Nephron progenitor cell (in vitro differentiated cells): ENCODE measurements around the gene KIF16B.

ENCODE experiments used
- DNase-seq: peaks from one replicate; pipeline ENCODE4 v3.0.0; 2021
- H3K27ac Mint-ChIP-seq: 2 replicates; pipeline ENCODE4 v1.8.0; 2021; ENCODE audit warnings: mild to moderate bottlenecking, moderate library complexity, mixed read lengths
- H3K27me3 Mint-ChIP-seq: 2 replicates; pipeline ENCODE4 v1.8.0; 2021; ENCODE audit warnings: mild to moderate bottlenecking, low read depth, mixed read lengths; ENCODE audit not compliant: poor library complexity
- H3K36me3 Mint-ChIP-seq: 2 replicates; pipeline ENCODE4 v1.8.0; 2021; ENCODE audit warnings: low read depth, mixed read lengths
- H3K4me1 Mint-ChIP-seq: 2 replicates; pipeline ENCODE4 v1.8.0; 2021; ENCODE audit warnings: mixed read lengths
- H3K4me3 Mint-ChIP-seq: 2 replicates; pipeline ENCODE4 v1.8.0; 2021; ENCODE audit warnings: mild to moderate bottlenecking, moderate library complexity, mixed read lengths
- H3K9me3 Mint-ChIP-seq: 2 replicates; pipeline ENCODE4 v1.8.0; 2021; ENCODE audit warnings: mild to moderate bottlenecking, moderate library complexity, mixed read lengths
- TF ChIP-seq, protein P1 (sequence below): fragments of 200-600 bp; sonication (generic); IDR thresholded peaks from 2 replicates; pipeline ENCODE4 v1.5.0; 2021; ENCODE audit warnings: antibody characterized with exemption

The KIF16B gene

GRCh38 chr20:16392346-16392745 lies 180.9 kb downstream of the KIF16B start:
- TF ChIP-seq, protein P1, sequence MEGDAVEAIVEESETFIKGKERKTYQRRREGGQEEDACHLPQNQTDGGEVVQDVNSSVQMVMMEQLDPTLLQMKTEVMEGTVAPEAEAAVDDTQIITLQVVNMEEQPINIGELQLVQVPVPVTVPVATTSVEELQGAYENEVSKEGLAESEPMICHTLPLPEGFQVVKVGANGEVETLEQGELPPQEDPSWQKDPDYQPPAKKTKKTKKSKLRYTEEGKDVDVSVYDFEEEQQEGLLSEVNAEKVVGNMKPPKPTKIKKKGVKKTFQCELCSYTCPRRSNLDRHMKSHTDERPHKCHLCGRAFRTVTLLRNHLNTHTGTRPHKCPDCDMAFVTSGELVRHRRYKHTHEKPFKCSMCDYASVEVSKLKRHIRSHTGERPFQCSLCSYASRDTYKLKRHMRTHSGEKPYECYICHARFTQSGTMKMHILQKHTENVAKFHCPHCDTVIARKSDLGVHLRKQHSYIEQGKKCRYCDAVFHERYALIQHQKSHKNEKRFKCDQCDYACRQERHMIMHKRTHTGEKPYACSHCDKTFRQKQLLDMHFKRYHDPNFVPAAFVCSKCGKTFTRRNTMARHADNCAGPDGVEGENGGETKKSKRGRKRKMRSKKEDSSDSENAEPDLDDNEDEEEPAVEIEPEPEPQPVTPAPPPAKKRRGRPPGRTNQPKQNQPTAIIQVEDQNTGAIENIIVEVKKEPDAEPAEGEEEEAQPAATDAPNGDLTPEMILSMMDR = no peak
- no peaks in the 10 kb centered on the region for H3K9me3 Mint-ChIP-seq
- H3K27me3 Mint-ChIP-seq = no peaks in the 10 kb centered on the region
- H3K4me3 Mint-ChIP-seq = no peak overlapping the region
- no peaks in the 10 kb centered on the region for H3K4me1 Mint-ChIP-seq
- no peak overlapping the region for H3K27ac Mint-ChIP-seq
- DNase-seq = no peak
- peaks cover 6% of the 10 kb centered on the region for H3K36me3 Mint-ChIP-seq

- H3K27ac Mint-ChIP-seq = no peak overlapping the region
Observed at GRCh38 chr20:16390991-16391390, 182.3 kb downstream of the KIF16B start.

GRCh38 chr20:16388731-16389130 lies 184.5 kb downstream of the KIF16B start:
- H3K4me3 Mint-ChIP-seq = no peak overlapping the region

More at GRCh38 chr20:16390991-16391390, 182.3 kb downstream of the KIF16B start:
- Mint-ChIP-seq H3K4me1 (no peaks in the 10 kb centered on the region), H3K9me3 (no peaks in the 10 kb centered on the region), H3K27me3 (no peaks in the 10 kb centered on the region), H3K36me3 (peaks cover 6% of the 10 kb centered on the region), H3K4me3 (no peak overlapping the region)
- no peak for DNase-seq
- TF ChIP-seq, protein P1 = no peak

GRCh38 chr20:16387666-16388065 lies 185.6 kb downstream of the KIF16B start:
- no peak for DNase-seq
- TF ChIP-seq, protein P1 = no peak
- H3K9me3 Mint-ChIP-seq = no peaks in the 10 kb centered on the region
- H3K36me3 Mint-ChIP-seq = peaks cover 14% of the 10 kb centered on the region
- no peak overlapping the region for H3K4me3 Mint-ChIP-seq
- H3K27ac Mint-ChIP-seq = no peak overlapping the region
- no peaks in the 10 kb centered on the region for H3K27me3 Mint-ChIP-seq
- no peaks in the 10 kb centered on the region for H3K4me1 Mint-ChIP-seq

More at GRCh38 chr20:16388731-16389130, 184.5 kb downstream of the KIF16B start:
- no peaks in the 10 kb centered on the region for H3K27me3 Mint-ChIP-seq
- TF ChIP-seq, protein P1 = no peak
- DNase-seq = no peak
- H3K9me3 Mint-ChIP-seq = no peaks in the 10 kb centered on the region
- H3K36me3 Mint-ChIP-seq = peaks cover 14% of the 10 kb centered on the region
- no peaks in the 10 kb centered on the region for H3K4me1 Mint-ChIP-seq
- H3K27ac Mint-ChIP-seq = no peak overlapping the region

GRCh38 chr20:16385891-16386290 lies 187.4 kb downstream of the KIF16B start:
- Mint-ChIP-seq H3K4me3 (no peak overlapping the region), H3K27ac (no peak overlapping the region), H3K9me3 (no peaks in the 10 kb centered on the region), H3K4me1 (no peaks in the 10 kb centered on the region), H3K36me3 (peaks cover 23% of the 10 kb centered on the region), H3K27me3 (no peaks in the 10 kb centered on the region)
- TF ChIP-seq, protein P1 = no peak
- DNase-seq = no peak

DNA sequence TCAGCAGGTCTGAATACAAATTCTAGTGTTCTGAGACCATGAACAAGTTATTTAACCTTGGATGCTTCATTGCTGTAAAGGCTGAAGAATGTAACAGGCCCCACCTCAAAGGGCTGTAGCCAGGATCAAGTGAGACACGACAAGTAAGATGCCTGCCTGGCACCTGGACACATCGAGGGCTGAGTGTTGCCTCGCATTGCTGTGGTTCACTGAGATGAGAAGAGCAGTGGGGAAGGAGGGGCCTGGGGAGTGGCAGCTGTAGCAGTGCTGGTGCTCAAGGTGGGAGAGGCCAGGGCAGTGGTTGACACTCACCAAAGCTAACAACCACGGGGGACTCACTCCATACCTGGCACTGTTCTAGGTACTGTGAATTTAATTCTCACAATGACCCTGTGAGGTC lies 187.8 kb downstream of the KIF16B start:
- DNase-seq = no peak
- Mint-ChIP-seq H3K27me3 (no peaks in the 10 kb centered on the region), H3K4me3 (no peak overlapping the region), H3K9me3 (no peaks in the 10 kb centered on the region), H3K4me1 (no peaks in the 10 kb centered on the region), H3K27ac (no peak overlapping the region), H3K36me3 (peaks cover 22% of the 10 kb centered on the region)
- TF ChIP-seq, protein P1 = no peak
